Lung (tissue), 12 donors: ENCODE results near the gene CCL13. TPM values are rescaled to one million over a fixed set of nuclear protein-coding genes. Genes with fewer than 3 reads are reported as not detected.

Experiments
- ATAC-seq: fragments of 200-7000 bp; cut with Tn5 transposase; one replicate; pipeline ENCODE4 v1.9.1; 2020; ENCODE audit warnings: moderate number of reproducible peaks; ENCODE audit not compliant: insufficient read depth, low FRiP score
- DNase-seq, 3 donors: peaks; one replicate each; pipeline ENCODE4 v3.0.0-alpha.2; 2013 to 2017
- H3K27ac ChIP-seq, 2 donors: one replicate each; pipeline ENCODE4 v1.5.1; 2013; ENCODE audit warnings: mild to moderate bottlenecking in 2 of 2, moderate library complexity in 2 of 2, control low read depth in 1 of 2, inconsistent platforms in 1 of 2, low read depth in 1 of 2, low read length in 1 of 2
- H3K27me3 ChIP-seq, 3 donors: one replicate each; pipeline ENCODE4 v1.5.1; 2013; ENCODE audit warnings: low read length in 2 of 3; ENCODE audit not compliant: control insufficient read depth in 3 of 3, insufficient read depth in 3 of 3
- H3K36me3 ChIP-seq, 4 donors: one replicate each; pipeline ENCODE4 v1.5.1; 2013; ENCODE audit warnings: low read length in 4 of 4, mild to moderate bottlenecking in 1 of 4, moderate library complexity in 1 of 4; ENCODE audit not compliant: control insufficient read depth in 4 of 4, insufficient read depth in 4 of 4
- H3K4me1 ChIP-seq, 5 donors: one replicate each; pipeline ENCODE4 v1.5.1; 2013; ENCODE audit warnings: low read length in 5 of 5, mild to moderate bottlenecking in 2 of 5, moderate library complexity in 1 of 5; ENCODE audit not compliant: control insufficient read depth in 5 of 5, insufficient read depth in 5 of 5
- H3K4me3 ChIP-seq: one replicate; pipeline ENCODE4 v1.5.1; 2013; ENCODE audit warnings: mild to moderate bottlenecking, control low read depth, moderate library complexity
- H3K9ac ChIP-seq, 2 donors: one replicate each; pipeline ENCODE4 v1.5.1; 2013; ENCODE audit warnings: low read length in 2 of 2, control low read depth in 1 of 2; ENCODE audit not compliant: insufficient read depth in 1 of 2
- H3K9me3 ChIP-seq, 4 donors: one replicate each; pipeline ENCODE4 v1.5.1; 2013; ENCODE audit warnings: low read length in 3 of 4, mild to moderate bottlenecking in 1 of 4, moderate library complexity in 1 of 4; ENCODE audit not compliant: control insufficient read depth in 4 of 4, insufficient read depth in 3 of 4
- WGBS, 2 donors: extraction: QIAGEN DNeasy Blood & Tissue Kit; methylation state at CpG; one replicate each; pipeline ENCODE4 v1.1.7; 2013; 5-methylcytosine and 5-hydroxymethylcytosine counted together
- polyA plus RNA-seq, 2 donors: library from polyadenylated mRNA; stranded (reverse); fragments of 200-250 nt; gene quantifications; one replicate each; pipeline ENCODE4 v1.2.1, GENCODE V29; 2013
- total RNA-seq, 2 donors: library from RNA; depleted of rRNA in 1 of 2; stranded (reverse); fragments of >200 nt in 1 of 2; gene quantifications; one replicate each; pipeline ENCODE4 v1.2.1, GENCODE V29; 2014 to 2021
- TF ChIP-seq, protein P1 (sequence below): IDR thresholded peaks from 2 replicates; pipeline ENCODE4 v1.5.1; 2012; ENCODE audit warnings: mild to moderate bottlenecking; ENCODE audit errors: control extremely low read depth, extremely low read depth
- donor health status: control.
- donor health status: control.
- donor health status: Bipolar disorder and iron deficiency.
- donor health status: healthy.
- donor health status: DM: yes; HTN: yes; CAD: no.

The CCL13 gene
- total and polyA plus RNA-seq, 4 donors, result 2.5 to 4.6 (median 4.1) TPM

- DNase-seq (no peak), ATAC-seq (no peak)
- no peak overlapping the region for H3K9ac ChIP-seq
- WGBS, 2 donors, result 71 to 79% methylated on average over 9 of the region's 9 CpGs
- H3K36me3 ChIP-seq, result no peaks in the 10 kb centered on the region
- peaks cover 0 to 40% (median 6%) of the 10 kb centered on the region in 5 donors for H3K4me1 ChIP-seq
- TF ChIP-seq, protein P1, sequence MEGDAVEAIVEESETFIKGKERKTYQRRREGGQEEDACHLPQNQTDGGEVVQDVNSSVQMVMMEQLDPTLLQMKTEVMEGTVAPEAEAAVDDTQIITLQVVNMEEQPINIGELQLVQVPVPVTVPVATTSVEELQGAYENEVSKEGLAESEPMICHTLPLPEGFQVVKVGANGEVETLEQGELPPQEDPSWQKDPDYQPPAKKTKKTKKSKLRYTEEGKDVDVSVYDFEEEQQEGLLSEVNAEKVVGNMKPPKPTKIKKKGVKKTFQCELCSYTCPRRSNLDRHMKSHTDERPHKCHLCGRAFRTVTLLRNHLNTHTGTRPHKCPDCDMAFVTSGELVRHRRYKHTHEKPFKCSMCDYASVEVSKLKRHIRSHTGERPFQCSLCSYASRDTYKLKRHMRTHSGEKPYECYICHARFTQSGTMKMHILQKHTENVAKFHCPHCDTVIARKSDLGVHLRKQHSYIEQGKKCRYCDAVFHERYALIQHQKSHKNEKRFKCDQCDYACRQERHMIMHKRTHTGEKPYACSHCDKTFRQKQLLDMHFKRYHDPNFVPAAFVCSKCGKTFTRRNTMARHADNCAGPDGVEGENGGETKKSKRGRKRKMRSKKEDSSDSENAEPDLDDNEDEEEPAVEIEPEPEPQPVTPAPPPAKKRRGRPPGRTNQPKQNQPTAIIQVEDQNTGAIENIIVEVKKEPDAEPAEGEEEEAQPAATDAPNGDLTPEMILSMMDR, result no peak
- no peaks in the 10 kb centered on the region for H3K27me3 ChIP-seq
- no peak overlapping the region for H3K27ac ChIP-seq
- no peaks in the 10 kb centered on the region for H3K9me3 ChIP-seq
- no peak overlapping the region for H3K4me3 ChIP-seq
Observed at GRCh38 chr17:34384822-34385605, 28.7 kb downstream of the CCL13 start.

DNA sequence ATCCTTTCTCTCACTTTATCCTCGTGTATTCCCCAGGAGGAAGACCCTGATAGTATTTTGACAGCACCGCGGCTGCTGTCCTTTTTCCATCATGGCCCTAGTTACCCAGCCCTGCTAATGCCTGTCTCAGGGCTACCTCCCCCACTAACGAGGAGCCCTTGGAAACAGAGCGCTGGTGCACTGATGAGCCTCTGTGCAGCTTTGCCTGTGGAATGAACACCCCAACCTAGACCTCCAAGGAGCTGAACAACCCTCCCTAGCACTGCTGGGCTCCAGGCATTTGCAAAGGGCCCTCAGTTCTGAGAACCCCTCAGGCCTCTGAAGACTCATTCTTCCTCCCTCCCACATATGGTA lies 30.0 kb downstream of the CCL13 start:
- Histone ChIP-seq H3K9ac (no peak overlapping the region), H3K4me3 (no peak overlapping the region), H3K27me3 (no peaks in the 10 kb centered on the region), H3K9me3 (no peaks in the 10 kb centered on the region), H3K4me1 (peaks cover 0 to 40% (median 6%) of the 10 kb centered on the region in 5 donors), H3K36me3 (no peaks in the 10 kb centered on the region), H3K27ac (no peak overlapping the region)
- DNase-seq (no peak), ATAC-seq (no peak)
- WGBS, 2 donors, result 85 to 88% methylated on average over 5 of the region's 5 CpGs
- TF ChIP-seq, protein P1, result no peak

GRCh38 chr17:34386697-34387550 lies 30.6 kb downstream of the CCL13 start:
- no peaks in the 10 kb centered on the region for H3K9me3 ChIP-seq
- no peak overlapping the region for H3K27ac ChIP-seq
- no peaks in the 10 kb centered on the region for H3K27me3 ChIP-seq
- H3K4me3 ChIP-seq, result no peak overlapping the region
- H3K9ac ChIP-seq, result peak overlapping the region in 1 of 2 donors; percentile 15
- no peaks in the 10 kb centered on the region for H3K36me3 ChIP-seq
- peaks cover 0 to 40% (median 6%) of the 10 kb centered on the region in 5 donors for H3K4me1 ChIP-seq
- TF ChIP-seq, protein P1, result no peak
- 57 to 59% methylated on average over 5 of the region's 5 CpGs for WGBS, 2 donors
- peak; percentile 45 for ATAC-seq
- DNase-seq, result peak; percentile 52 to 93 (median 91)
